PC-3 (cell line): ENCODE results near the gene SESN1.

Experiments used
- CTCF ChIP-seq: fragments of 300-600 bp; sonication (generic); conservative IDR thresholded peaks from 2 replicates; pipeline ENCODE4 v1.5.1; 2017; ENCODE audit warnings: antibody characterized with exemption, low read depth, mild to moderate bottlenecking, low read length
- EZH2 ChIP-seq: fragments of 300-600 bp; sonication (generic); IDR thresholded peaks from one replicate; pipeline ENCODE4 v1.6.1; 2017; ENCODE audit warnings: antibody characterized with exemption, mild to moderate bottlenecking, low read length; ENCODE audit not compliant: unreplicated experiment
- EZH2phosphoT487 ChIP-seq: fragments of 300-600 bp; sonication (generic); IDR thresholded peaks from 2 replicates; pipeline ENCODE4 v1.6.1; 2018; ENCODE audit warnings: mild to moderate bottlenecking, antibody characterized with exemption, low read length, borderline replicate concordance

- TF ChIP-seq CTCF (no peak), EZH2phosphoT487 (no peak), EZH2 (no peak)
Observed at GRCh38 chr6:108948181-108948661, 146.4 kb downstream of the SESN1 start.
